ENCODE measurements around the gene CPSF4. TPM values are rescaled to one million over a fixed set of nuclear protein-coding genes. Genes with fewer than 3 reads are reported as not detected.

CPSF4 gene
- total RNA-seq, 2 donors from 2014 or later, result 16.6 to 39.2 TPM

- Histone ChIP-seq H3K36me3 (peaks cover 5% of the 10 kb centered on the region), H3K9ac (ENCODE audit: low read depth in 2 of 2, low read length in 2 of 2) (no peak overlapping the region), H3K4me1 (peaks cover 5% of the 10 kb centered on the region), H3K27ac (no peak overlapping the region), H3K4me3 (no peak overlapping the region), H3K9me3 (no peaks in the 10 kb centered on the region), H3K27me3 (no peaks in the 10 kb centered on the region)
- no peak for TF ChIP-seq CTCF (IDR thresholded peaks at IDR 0.05)
- intact Hi-C loops (cut with DNase I), result no loop called here
- DNase-seq, result no peak
These were observed 20.3 kb downstream of the CPSF4 start for GRCh38 chr7:99459087-99459486.

- no peak for TF ChIP-seq CTCF (IDR thresholded peaks at IDR 0.05)
- H3K4me1 ChIP-seq, result peaks cover 13% of the 10 kb centered on the region
- no peak overlapping the region for H3K9ac ChIP-seq (ENCODE audit: low read depth in 2 of 2, low read length in 2 of 2)
- no peaks in the 10 kb centered on the region for H3K9me3 ChIP-seq
- no peak overlapping the region for H3K27ac ChIP-seq
- peaks cover 5% of the 10 kb centered on the region for H3K36me3 ChIP-seq
- no peaks in the 10 kb centered on the region for H3K27me3 ChIP-seq
- DNase-seq, result no peak
- no peak overlapping the region for H3K4me3 ChIP-seq
- intact Hi-C loops (cut with DNase I), result no loop called here
These were observed 21.9 kb downstream of the CPSF4 start for GRCh38 chr7:99460651-99461050.

GRCh38 chr7:99461221-99461620, 22.5 kb downstream of the CPSF4 start:
- H3K27me3 ChIP-seq, result no peaks in the 10 kb centered on the region
- H3K27ac ChIP-seq, result no peak overlapping the region
- no peaks in the 10 kb centered on the region for H3K9me3 ChIP-seq
- no peak overlapping the region for H3K9ac ChIP-seq (ENCODE audit: low read depth in 2 of 2, low read length in 2 of 2)
- H3K36me3 ChIP-seq, result peaks cover 5% of the 10 kb centered on the region
- H3K4me1 ChIP-seq, result peaks cover 13% of the 10 kb centered on the region
- intact Hi-C loops (cut with DNase I), result no loop called here
- TF ChIP-seq CTCF (IDR thresholded peaks at IDR 0.05), result no peak
- H3K4me3 ChIP-seq, result no peak overlapping the region
- no peak for DNase-seq

- DNase-seq, result no peak
- Histone ChIP-seq H3K27me3 (no peaks in the 10 kb centered on the region), H3K4me1 (peaks cover 13% of the 10 kb centered on the region), H3K4me3 (peak overlapping the region; percentile 73), H3K9ac (ENCODE audit: low read depth in 2 of 2, low read length in 2 of 2) (peak overlapping the region; percentile 95 to 98), H3K9me3 (no peaks in the 10 kb centered on the region), H3K36me3 (no peaks in the 10 kb centered on the region), H3K27ac (peak overlapping the region; percentile 83)
- TF ChIP-seq CTCF (IDR thresholded peaks at IDR 0.05), result no peak
- intact Hi-C loops (cut with DNase I), result no loop called here
These were observed 26.7 kb downstream of the CPSF4 start for GRCh38 chr7:99465421-99465768.

GRCh38 chr7:99468336-99468918, 29.7 kb downstream of the CPSF4 start:
- Histone ChIP-seq H3K36me3 (no peaks in the 10 kb centered on the region), H3K9me3 (no peaks in the 10 kb centered on the region), H3K4me1 (peaks cover 13% of the 10 kb centered on the region), H3K27me3 (no peaks in the 10 kb centered on the region), H3K9ac (ENCODE audit: low read depth in 2 of 2, low read length in 2 of 2) (no peak overlapping the region), H3K27ac (no peak overlapping the region), H3K4me3 (no peak overlapping the region)
- no peak for TF ChIP-seq CTCF (IDR thresholded peaks at IDR 0.05)
- intact Hi-C loops (cut with DNase I), result no loop called here
- no peak for DNase-seq

Measured in colonic mucosa (tissue), 4 donors.